AG09309 (cell line): ENCODE results near the gene SH3GL1.

Experiments used
- DNase-seq: peaks from one replicate; pipeline ENCODE4 v3.0.0-alpha.2; 2010; ENCODE audit warnings: low read depth
- H3K4me3 ChIP-seq: 2 replicates; pipeline ENCODE4 v1.5.1; 2011; ENCODE audit warnings: mild to moderate bottlenecking, low read depth, low read length, moderate library complexity; ENCODE audit not compliant: control insufficient read depth
- TF ChIP-seq, protein P1 (sequence below): IDR thresholded peaks from 2 replicates; pipeline ENCODE4 v1.5.1; 2011; ENCODE audit warnings: mild to moderate bottlenecking, low read depth, low read length, inconsistent platforms; ENCODE audit not compliant: insufficient read depth, control insufficient read depth; ENCODE audit errors: missing control alignments

Gene SH3GL1

DNA sequence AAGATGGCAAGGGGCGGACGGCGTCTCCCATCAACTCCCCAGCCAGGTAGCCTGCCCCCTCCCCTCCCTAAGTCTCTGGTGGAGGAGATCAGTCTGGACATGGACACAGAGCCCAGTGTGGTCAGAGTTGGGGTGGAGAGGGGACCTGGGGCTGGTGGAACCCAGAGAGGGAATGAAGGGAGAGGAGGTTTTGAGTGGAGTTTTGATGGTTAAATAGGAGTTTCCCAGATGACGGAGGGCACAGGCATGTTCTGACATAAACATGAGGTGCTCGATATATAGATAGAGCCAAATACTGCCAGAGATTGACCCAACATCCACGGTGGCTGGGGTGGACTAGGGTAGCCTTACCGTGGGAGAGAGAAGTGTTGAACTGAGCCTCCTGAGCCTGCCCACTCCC is 81.9 kb downstream of the SH3GL1 start:
- no peak overlapping the region for H3K4me3 ChIP-seq
- TF ChIP-seq, protein P1, sequence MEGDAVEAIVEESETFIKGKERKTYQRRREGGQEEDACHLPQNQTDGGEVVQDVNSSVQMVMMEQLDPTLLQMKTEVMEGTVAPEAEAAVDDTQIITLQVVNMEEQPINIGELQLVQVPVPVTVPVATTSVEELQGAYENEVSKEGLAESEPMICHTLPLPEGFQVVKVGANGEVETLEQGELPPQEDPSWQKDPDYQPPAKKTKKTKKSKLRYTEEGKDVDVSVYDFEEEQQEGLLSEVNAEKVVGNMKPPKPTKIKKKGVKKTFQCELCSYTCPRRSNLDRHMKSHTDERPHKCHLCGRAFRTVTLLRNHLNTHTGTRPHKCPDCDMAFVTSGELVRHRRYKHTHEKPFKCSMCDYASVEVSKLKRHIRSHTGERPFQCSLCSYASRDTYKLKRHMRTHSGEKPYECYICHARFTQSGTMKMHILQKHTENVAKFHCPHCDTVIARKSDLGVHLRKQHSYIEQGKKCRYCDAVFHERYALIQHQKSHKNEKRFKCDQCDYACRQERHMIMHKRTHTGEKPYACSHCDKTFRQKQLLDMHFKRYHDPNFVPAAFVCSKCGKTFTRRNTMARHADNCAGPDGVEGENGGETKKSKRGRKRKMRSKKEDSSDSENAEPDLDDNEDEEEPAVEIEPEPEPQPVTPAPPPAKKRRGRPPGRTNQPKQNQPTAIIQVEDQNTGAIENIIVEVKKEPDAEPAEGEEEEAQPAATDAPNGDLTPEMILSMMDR = no peak
- no peak for DNase-seq

DNA sequence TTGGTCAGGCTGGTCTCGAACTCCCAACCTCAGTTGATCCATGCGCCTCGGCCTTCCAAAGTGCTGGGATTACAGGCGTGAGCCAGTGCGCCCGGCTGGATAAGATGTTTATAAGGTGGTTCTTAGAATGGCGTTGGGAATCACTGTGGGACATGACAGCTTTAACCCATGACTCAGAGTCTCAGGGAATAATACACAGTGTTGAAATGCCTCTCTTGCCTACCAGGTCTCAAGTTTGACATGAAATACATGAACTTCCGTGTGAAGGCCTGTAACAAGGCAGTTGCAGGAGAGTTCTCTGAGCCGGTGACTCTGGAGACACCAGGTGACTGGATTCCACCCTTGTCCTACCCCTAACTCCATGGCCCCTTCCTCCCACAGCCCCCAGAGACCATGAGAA is 83.4 kb downstream of the SH3GL1 start:
- DNase-seq = no peak
- H3K4me3 ChIP-seq = no peak overlapping the region
- TF ChIP-seq, protein P1 = no peak

DNA sequence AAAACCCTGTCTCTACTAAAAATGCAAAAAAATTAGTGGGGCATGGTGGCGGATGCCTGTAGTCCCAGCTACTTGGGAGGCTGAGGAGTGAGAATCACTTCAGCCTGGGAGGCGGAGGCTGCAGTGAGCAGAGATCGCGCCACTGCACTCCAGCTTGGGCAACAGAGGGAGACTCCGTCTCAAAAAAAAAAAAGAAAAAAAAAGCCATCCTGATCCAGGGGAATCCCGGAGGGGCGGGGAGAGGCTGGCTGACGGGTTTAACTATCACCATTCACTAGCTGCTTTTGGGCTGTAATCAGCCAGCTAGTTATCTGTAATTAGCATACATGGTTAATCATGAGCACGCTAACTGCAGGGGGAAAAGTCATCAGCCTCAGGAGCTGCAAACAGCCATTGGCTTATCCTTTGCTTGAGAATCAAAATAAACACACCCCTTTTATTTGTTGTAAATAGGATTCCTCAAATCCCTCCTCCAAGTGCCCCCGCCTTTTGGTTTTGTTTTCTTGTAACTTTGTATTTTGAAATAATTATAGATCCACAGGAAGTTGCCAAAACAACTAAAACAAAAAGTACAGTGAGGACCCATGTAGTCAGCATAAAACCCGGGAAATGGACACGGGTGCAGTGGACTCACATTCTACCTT is 86.4 kb downstream of the SH3GL1 start:
- no peak for DNase-seq
- H3K4me3 ChIP-seq = no peak overlapping the region
- TF ChIP-seq, protein P1 = no peak
